GM12892 (cell line): ENCODE data around the gene CLN6.

Experiments used
- POLR2A ChIP-seq: IDR thresholded peaks from 2 replicates; pipeline ENCODE4 v1.6.1; 2011; ENCODE audit warnings: low read depth, low read length, control low read depth
- POLR2AphosphoS5 ChIP-seq: IDR thresholded peaks from 2 replicates; pipeline ENCODE4 v1.6.1; 2011; ENCODE audit warnings: low read depth, low read length, control low read depth
- TAF1 ChIP-seq: IDR thresholded peaks from 2 replicates; pipeline ENCODE4 v1.6.1; 2011; ENCODE audit warnings: low read depth, mild to moderate bottlenecking, control low read depth, low read length, borderline replicate concordance

DNA sequence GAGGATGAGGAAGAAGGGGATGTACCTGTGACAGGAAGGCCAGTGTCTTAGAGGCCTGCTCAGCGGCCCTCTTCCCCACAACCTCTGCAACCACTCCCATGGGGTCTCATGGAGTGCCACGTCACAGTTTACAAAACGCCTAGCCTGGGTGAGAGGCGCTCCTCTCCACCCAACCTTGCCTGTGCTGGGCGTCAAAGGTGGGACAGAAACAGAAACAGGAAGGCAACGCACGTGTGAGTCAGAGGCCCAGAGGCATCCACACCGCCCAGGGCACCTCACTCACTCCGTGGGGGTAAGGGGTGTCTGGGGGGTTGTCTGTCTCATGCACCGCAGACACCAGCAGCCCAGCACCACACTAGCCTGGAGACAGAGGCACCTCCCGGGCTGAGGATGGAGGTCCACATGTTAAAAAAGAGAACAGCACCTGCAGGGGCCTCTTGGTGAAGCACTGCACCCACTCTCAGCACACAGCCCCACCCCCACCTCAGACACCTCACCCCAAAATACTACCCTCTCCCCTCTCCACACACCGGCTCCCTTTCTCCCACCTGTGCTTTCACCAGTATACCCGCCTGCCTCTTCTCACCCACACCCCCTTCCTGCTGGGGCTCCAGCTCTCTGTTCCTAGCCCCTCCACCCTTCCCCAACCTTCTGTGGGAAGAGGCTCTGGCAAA is 19.7 kb downstream of the CLN6 start:
- TF ChIP-seq TAF1 (no peak), POLR2AphosphoS5 (no peak), POLR2A (no peak)
